Measurements from ENCODE around the gene DCLRE1B. TPM values are rescaled to one million over a fixed set of nuclear protein-coding genes. Genes with fewer than 3 reads are reported as not detected.
"Not testable (repeated sequence)": the region's sequence is repeated elsewhere in the genome, so short reads cannot be mapped to it uniquely, and the experiment has no call there.

Gene DCLRE1B
- polyA plus RNA-seq, 1 donor from 2014 or later, result 3.6 TPM

DNA sequence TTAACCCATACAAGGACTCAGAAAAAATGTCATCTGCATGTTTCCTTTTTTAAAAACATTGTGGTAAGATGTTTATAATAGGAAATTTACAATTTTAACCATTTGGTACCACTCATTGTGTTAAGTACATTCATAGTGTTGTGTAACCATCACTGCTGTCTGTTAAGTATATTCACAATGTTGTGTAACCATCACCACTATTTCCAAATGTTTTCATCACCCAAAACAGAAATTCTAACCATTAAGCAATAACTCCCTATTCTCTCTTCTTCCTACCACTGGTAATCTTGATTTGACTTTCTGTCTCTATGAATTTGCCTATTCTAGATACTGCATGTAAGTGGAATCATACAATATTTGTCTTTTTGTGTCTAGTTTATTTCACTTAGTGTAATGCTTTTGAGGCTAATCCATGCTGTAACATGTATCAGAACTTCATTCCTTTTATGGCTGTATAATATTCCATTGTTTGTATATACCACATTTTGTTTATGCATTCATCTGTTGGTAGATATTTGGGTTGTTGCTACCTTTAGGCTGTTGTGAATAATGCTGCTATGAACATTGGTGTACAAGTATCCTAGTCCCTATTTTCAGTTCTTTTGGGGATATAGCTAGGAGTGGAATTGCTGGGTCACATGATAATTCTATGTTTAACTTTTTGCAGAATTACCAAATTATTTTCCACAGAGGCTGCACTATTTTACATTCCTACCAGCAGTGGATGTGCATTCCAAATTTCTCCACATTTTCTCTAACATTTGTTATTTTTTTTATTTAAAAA, 38.1 kb downstream of the DCLRE1B start:
- Mint-ChIP-seq H3K4me1 (peaks cover 33 to 41% (median 40%) of the 10 kb centered on the region in 3 donors), H3K36me3 (peaks cover 6% of the 10 kb centered on the region), H3K27ac (peak overlapping the region in 1 of 3 donors; percentile 54), H3K4me3 (no peak overlapping the region), H3K9me3 (no peaks in the 10 kb centered on the region), H3K27me3 (no peaks in the 10 kb centered on the region)

DNA sequence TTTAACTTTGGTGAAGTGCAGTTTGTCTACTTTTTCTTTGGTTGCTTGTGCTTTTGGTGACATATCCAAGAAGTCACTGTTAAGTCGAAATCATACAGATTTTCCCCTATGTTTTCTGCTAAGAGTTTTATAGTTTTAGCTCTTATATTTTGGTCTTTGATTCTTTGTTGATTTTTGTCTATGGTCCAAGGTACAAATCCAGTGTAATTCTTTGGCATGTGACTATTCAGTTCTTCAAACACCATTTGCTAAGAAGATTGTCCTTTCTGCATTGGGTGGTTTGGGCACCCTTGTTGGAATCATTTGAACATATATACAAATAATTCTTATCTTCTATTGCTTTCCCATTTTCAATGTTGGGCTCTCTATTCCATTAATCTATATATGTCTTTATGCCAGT, 40.2 kb downstream of the DCLRE1B start:
- Mint-ChIP-seq H3K9me3 (no peaks in the 10 kb centered on the region), H3K36me3 (peaks cover 6% of the 10 kb centered on the region), H3K27me3 (no peaks in the 10 kb centered on the region), H3K27ac (peak overlapping the region in 1 of 3 donors; percentile 71), H3K4me1 (peaks cover 26 to 33% (median 33%) of the 10 kb centered on the region in 3 donors), H3K4me3 (no peak overlapping the region)

DNA sequence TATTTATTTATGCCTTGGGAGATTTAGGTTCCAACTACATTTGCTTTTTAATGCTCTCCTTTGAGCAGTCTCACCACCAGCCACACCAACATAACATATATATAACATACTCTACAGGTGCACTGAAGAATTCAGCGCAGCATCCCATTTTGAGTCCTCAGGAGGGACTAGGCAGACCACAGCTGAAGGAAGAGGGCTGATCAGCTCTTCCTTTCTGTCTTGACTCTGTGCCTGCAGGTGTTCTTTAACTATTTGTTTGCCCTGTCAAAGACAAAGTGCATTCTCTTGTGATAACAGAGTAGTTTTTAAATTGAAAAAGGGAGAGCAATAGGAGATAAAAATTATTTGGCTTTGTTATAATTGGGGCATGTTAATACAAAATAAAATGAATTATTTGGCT, 41.0 kb downstream of the DCLRE1B start:
- Mint-ChIP-seq H3K27me3 (no peaks in the 10 kb centered on the region), H3K9me3 (no peaks in the 10 kb centered on the region), H3K36me3 (peaks cover 8% of the 10 kb centered on the region), H3K4me3 (peak overlapping the region in 2 of 4 donors; percentile 15 to 87), H3K27ac (peak overlapping the region; percentile 2 to 82 (median 17)), H3K4me1 (peaks cover 26 to 30% (median 27%) of the 10 kb centered on the region in 3 donors)

DNA sequence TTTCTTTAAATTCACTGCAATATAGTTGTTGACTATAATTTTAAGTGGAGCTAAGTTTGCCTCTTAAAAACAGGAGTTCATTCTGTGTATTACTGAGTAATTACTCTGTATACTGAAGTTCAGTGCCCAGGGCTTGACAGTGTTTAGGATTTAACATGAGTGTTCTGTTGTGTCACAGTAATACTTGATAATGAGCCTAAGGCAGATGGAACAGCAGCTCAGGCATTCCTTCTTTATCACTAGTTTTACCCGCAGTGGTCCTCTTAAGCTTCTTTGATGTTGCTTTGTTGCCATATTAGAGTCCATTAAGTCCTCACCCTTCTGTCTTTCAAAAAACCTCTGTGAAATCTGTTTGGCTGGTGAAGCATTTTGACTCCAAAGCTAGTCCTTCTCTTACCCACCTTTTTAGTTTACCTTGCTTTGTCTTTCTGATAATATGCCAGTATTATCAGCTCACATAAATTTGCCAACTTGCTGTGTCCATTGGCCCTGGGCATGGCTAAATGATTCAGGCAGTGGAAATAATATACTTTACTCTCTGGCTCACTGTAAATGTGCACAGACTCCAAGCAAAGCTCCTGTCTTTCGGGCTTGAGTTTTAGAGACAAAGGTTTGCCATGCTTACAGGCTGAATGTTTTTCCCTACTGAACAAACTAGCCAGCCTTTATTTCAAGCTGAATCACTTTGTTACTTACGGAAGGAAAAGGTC, 41.7 kb downstream of the DCLRE1B start:
- no peaks in the 10 kb centered on the region for H3K27me3 Mint-ChIP-seq
- H3K4me1 Mint-ChIP-seq, result peaks cover 26 to 30% (median 27%) of the 10 kb centered on the region in 3 donors
- no peaks in the 10 kb centered on the region for H3K9me3 Mint-ChIP-seq
- H3K36me3 Mint-ChIP-seq, result peaks cover 8% of the 10 kb centered on the region
- H3K4me3 Mint-ChIP-seq, result peak overlapping the region in 1 of 4 donors; percentile 43
- peak overlapping the region in 2 of 3 donors; percentile 50 to 80 for H3K27ac Mint-ChIP-seq

DNA sequence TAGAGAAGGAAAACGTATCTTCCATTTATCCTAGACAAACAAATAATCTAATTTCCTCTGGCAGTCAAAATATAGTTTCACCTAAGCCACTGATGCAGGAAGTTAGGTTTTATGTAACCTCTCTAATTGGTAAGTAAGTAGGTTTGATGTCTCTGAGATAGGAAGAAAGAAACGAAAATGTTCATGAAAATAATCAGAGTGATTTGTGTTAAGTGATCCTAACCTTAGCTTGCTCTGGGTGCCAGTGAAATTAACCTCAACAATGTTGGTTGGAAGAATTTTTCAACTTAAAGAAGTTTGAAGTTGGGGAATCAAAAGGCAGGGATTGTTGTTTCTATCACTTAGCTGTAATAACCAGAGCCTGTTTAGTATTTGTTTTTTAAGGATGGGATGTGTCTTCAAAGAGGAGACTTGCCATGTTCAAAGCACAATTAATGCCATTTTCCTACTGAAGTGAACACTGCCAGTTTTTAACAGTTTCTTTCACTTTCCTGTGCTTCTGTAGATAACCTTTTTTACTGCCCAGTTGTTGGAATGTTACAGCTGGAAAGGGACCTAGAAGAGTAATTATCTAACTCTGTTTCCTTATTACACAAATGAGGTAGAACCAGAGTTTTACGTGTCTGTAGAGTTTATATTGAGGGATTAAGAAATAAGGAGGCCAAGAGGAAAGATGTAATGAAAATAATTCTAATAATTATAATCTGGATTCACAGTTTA, 42.4 kb downstream of the DCLRE1B start:
- Mint-ChIP-seq H3K9me3 (no peaks in the 10 kb centered on the region), H3K27ac (peak overlapping the region in 2 of 3 donors; percentile 67 to 80), H3K36me3 (peaks cover 6% of the 10 kb centered on the region), H3K4me3 (peak overlapping the region in 1 of 4 donors; percentile 43), H3K27me3 (no peaks in the 10 kb centered on the region), H3K4me1 (peaks cover 23 to 30% (median 25%) of the 10 kb centered on the region in 3 donors)

DNA sequence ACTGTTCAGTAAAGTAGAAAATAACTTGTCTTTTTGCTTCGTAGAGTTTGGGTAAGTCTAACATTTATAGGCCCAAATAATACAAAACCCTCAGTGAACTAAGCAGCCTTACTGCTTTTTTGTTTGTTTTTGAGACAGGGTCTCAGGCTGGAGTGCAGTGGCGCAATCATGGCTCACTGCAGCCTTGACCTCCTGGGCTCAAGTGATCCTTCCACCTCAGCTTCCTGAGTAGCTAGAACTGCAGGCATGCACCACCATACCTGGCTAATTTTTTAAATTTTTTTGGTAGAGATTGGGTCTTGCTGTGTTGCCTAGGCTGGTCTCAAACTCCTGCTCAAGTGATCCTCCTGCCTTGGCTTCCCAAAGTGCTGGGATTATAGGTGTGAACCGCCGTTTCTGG, 43.0 kb downstream of the DCLRE1B start:
- H3K27ac Mint-ChIP-seq, result peak overlapping the region in 2 of 3 donors; percentile 5 to 67
- H3K36me3 Mint-ChIP-seq, H3K27me3 Mint-ChIP-seq, H3K9me3 Mint-ChIP-seq, H3K4me3 Mint-ChIP-seq: not testable (repeated sequence)
- peaks cover 25 to 30% (median 25%) of the 10 kb centered on the region in 3 donors for H3K4me1 Mint-ChIP-seq

DNA sequence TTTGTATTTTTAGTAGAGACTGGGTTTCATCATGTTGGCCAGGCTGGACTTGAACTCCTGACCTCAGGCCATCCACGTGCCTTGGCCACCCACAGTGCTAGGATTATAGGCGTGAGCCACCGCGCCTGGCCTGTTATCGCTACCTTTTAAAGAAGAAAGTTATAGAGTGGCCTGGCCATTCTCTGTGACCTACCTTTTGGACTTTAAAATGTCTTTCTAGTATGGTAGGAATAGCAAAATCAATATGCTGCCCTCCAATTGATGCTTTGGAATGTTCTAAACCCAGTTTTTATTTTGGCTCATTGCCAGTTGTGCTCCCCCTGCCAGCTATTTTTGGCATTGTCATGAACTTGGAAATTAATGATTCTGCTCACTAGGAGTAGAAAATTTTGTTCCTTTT, 43.9 kb downstream of the DCLRE1B start:
- Mint-ChIP-seq H3K4me3 (no peak overlapping the region), H3K27ac (peak overlapping the region in 1 of 3 donors; percentile 47), H3K4me1 (peaks cover 23 to 30% (median 25%) of the 10 kb centered on the region in 3 donors), H3K27me3 (no peaks in the 10 kb centered on the region), H3K9me3 (no peaks in the 10 kb centered on the region), H3K36me3 (peaks cover 2% of the 10 kb centered on the region)

DNA sequence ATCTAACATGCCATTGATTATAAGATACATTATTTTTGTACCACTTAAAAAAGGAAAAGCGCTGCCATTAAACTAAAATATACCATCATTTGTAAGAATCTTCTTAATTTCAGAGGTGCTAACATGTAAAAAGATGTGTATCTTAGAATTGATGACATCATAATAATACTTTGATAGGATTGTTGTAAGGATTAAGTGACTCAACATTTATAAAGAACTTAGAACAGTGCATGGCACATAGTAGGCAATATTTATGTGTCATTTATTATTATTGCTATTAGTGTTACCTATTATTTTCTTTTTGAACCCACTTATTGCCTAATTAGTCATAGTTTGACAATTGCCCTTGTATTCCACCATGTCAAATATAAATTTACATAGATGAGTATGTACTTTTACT, 45.8 kb downstream of the DCLRE1B start:
- no peak overlapping the region for H3K27ac Mint-ChIP-seq
- H3K27me3 Mint-ChIP-seq, result no peaks in the 10 kb centered on the region
- H3K36me3 Mint-ChIP-seq, result peaks cover 2% of the 10 kb centered on the region
- peaks cover 20 to 27% (median 26%) of the 10 kb centered on the region in 3 donors for H3K4me1 Mint-ChIP-seq
- H3K9me3 Mint-ChIP-seq, result no peaks in the 10 kb centered on the region
- H3K4me3 Mint-ChIP-seq, result no peak overlapping the region

DNA sequence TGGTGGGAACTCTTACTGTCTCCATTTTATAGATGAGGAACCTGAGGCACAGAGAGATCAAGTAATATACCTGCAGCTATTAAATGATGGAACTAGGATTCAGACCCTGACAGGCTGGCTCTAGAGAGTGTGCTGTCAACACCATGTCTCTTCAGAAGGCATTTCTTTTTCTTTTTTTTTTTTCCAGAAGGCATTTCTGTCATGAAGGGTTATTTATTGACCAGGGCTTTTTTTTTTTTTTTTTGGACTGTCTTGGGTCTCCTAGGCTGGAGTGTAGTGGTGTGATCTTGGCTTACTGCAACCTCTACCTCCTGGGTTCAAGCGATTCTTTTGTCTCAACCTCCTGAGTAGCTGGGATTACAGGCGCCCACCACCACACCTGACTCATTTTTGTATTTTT, 46.6 kb downstream of the DCLRE1B start:
- no peaks in the 10 kb centered on the region for H3K9me3 Mint-ChIP-seq
- H3K36me3 Mint-ChIP-seq, result peaks cover 2% of the 10 kb centered on the region
- peaks cover 12 to 19% (median 18%) of the 10 kb centered on the region in 3 donors for H3K4me1 Mint-ChIP-seq
- H3K27ac Mint-ChIP-seq, result peak overlapping the region in 1 of 3 donors; percentile 16
- H3K27me3 Mint-ChIP-seq, result no peaks in the 10 kb centered on the region
- no peak overlapping the region for H3K4me3 Mint-ChIP-seq

DNA sequence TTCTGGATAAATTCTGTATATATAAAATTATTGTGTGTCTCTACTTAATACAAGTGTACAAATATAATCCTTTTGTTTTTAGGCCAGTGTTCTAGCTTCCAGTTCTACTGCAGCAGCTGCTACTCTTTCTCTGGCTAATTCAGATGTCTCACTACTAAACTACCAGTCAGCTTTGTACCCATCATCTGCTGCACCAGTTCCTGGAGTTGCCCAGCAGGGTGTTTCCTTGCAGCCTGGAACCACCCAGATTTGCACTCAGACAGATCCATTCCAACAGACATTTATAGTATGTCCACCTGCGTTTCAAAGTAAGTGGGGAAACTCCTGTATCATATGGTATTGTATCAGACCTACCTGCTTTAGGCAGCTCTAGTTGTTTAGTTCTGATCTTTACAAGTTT, 52.9 kb downstream of the DCLRE1B start:
- Mint-ChIP-seq H3K4me3 (no peak overlapping the region), H3K27me3 (no peaks in the 10 kb centered on the region), H3K36me3 (peaks cover 1% of the 10 kb centered on the region), H3K27ac (no peak overlapping the region), H3K4me1 (peaks cover 0 to 5% (median 1%) of the 10 kb centered on the region in 3 donors), H3K9me3 (no peaks in the 10 kb centered on the region)

DNA sequence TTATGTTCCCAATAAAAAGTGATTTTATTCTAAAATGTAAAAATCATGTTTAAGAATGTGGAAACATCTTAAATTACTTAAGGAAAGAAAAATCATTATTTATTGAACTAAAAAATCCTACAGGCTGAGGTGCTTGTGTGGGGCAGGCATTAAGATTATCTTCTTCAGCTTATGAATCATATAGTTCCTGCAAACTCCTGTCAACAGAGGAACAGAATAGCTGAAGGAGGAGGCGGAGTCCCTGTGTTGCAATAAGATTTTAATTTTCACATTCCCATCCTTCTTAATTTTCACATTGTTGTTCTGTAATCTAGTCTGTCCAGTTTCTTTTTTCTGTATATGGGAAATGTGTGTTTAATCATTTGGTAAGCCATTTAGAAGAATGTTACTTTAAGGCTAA, 53.6 kb downstream of the DCLRE1B start:
- H3K9me3 Mint-ChIP-seq, result no peaks in the 10 kb centered on the region
- H3K36me3 Mint-ChIP-seq, result peaks cover 1% of the 10 kb centered on the region
- H3K27me3 Mint-ChIP-seq, result no peaks in the 10 kb centered on the region
- no peak overlapping the region for H3K27ac Mint-ChIP-seq
- H3K4me1 Mint-ChIP-seq, result peaks cover 0 to 5% (median 1%) of the 10 kb centered on the region in 3 donors
- no peak overlapping the region for H3K4me3 Mint-ChIP-seq

DNA sequence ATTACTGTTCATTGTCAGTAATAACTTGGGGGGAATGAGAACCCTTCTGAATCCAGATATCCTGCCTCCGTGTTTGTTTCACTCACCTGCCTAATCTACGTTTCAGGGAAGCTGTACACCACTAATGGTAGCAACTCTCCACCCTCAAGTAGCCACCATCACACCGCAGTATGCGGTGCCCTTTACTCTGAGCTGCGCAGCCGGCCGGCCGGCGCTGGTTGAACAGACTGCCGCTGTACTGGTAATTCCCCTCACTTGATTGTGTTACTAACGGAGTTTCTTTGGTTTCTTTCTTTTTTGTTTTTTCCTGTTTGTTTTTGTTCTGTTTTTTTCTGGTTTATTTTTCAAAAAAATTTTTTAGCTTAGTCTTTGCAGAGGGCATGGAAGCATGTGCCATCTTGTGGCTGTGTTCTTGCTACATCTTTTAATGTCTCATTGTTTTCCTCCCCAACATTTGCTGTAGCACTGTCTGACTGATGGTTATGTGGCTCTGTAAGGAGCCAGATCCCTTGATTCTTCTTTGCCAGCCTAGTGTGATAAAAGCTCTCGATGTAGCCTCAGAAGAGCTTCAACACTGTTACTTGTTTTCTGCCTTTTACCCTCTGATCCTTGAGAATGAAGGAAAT, 58.3 kb downstream of the DCLRE1B start:
- Mint-ChIP-seq H3K27me3 (no peaks in the 10 kb centered on the region), H3K9me3 (no peaks in the 10 kb centered on the region), H3K4me1 (peaks cover 0 to 3% (median 0%) of the 10 kb centered on the region in 3 donors), H3K4me3 (no peak overlapping the region), H3K36me3 (peaks cover 11% of the 10 kb centered on the region), H3K27ac (no peak overlapping the region)

Data from IgD-negative memory B cell (primary cell).